PC-3 (cell line): Measurements from ENCODE around the gene CNRIP1. TPM values are rescaled to one million over a fixed set of nuclear protein-coding genes. Genes with fewer than 3 reads are reported as not detected.
A peak's percentile ranks its signal among the peaks of the same experiment; 100 is the strongest.

Source experiments
- ATAC-seq: fragments of 200-7000 bp; cut with Tn5 transposase; 2 replicates; pipeline ENCODE4 v1.9.1; 2020; ENCODE audit warnings: mild to moderate bottlenecking, moderate library complexity
- BruUV-seq: library from RNA; stranded (reverse); fragments of 400-500 nt; replicated peaks from 2 replicates; lab custom pipeline; 2021; lab: Mats Ljungman, UMichigan
- CTCF ChIA-PET: fragments of 300-600 bp; sonication (Branson Sonifier 250); formaldehyde crosslinking; loops from one replicate; lab custom pipeline; 2022; ENCODE audit warnings: antibody characterized with exemption; lab: Charles Lee
- POLR2A ChIA-PET: fragments of 300-600 bp; sonication (Branson Sonifier 250); formaldehyde crosslinking; loops from one replicate; lab custom pipeline; 2022; ENCODE audit warnings: antibody characterized with exemption; ENCODE audit not compliant: unreplicated experiment; lab: Charles Lee
- DNase-seq: peaks from one replicate; pipeline ENCODE4 v3.0.0-alpha.2; 2015
- H2AFZ ChIP-seq: fragments of 300-600 bp; sonication (generic); 2 replicates; pipeline ENCODE4 v1.6.0; 2016; ENCODE audit warnings: antibody characterized with exemption, low read length
- H3F3A ChIP-seq: fragments of 300-600 bp; sonication (generic); one replicate; pipeline ENCODE4 v1.6.0; 2017; ENCODE audit warnings: antibody characterized with exemption, low read length, control low read depth, mild to moderate bottlenecking; ENCODE audit not compliant: unreplicated experiment
- H3K27ac ChIP-seq: fragments of 300-600 bp; sonication (generic); 2 replicates; pipeline ENCODE4 v1.5.1; 2016; ENCODE audit warnings: mild to moderate bottlenecking, low read length
- H3K27me3 ChIP-seq: fragments of 300-600 bp; sonication (generic); 2 replicates; pipeline ENCODE4 v1.6.1; 2016; ENCODE audit warnings: low read length, mixed read lengths
- H3K36me3 ChIP-seq: fragments of 300-600 bp; sonication (generic); 2 replicates; pipeline ENCODE4 v1.6.1; 2016; ENCODE audit warnings: low read depth, mixed run types, low read length, mixed read lengths
- H3K4me1 ChIP-seq: fragments of 300-600 bp; sonication (generic); 2 replicates; pipeline ENCODE4 v1.5.1; 2016; ENCODE audit warnings: low read length; ENCODE audit not compliant: insufficient read depth
- H3K4me2 ChIP-seq: fragments of 300-600 bp; sonication (generic); 2 replicates; pipeline ENCODE4 v1.6.0; 2016; ENCODE audit warnings: low read length
- H3K4me3 ChIP-seq: fragments of 300-600 bp; sonication (generic); 2 replicates; pipeline ENCODE4 v1.5.1; 2016; ENCODE audit warnings: mild to moderate bottlenecking, low read length, mixed read lengths
- H3K79me2 ChIP-seq: fragments of 300-600 bp; sonication (generic); 2 replicates; pipeline ENCODE4 v1.6.1; 2017; ENCODE audit warnings: low read length, mixed read lengths
- H3K9ac ChIP-seq: fragments of 300-600 bp; sonication (generic); 2 replicates; pipeline ENCODE4 v1.6.0; 2016; ENCODE audit warnings: mild to moderate bottlenecking, low read length
- H3K9me2 ChIP-seq: fragments of 300-600 bp; sonication (generic); replicated peaks from 2 replicates; pipeline ENCODE4 v1.6.1; 2016; ENCODE audit warnings: mixed run types, low read length, mixed read lengths
- H3K9me3 ChIP-seq: fragments of 300-600 bp; sonication (generic); 2 replicates; pipeline ENCODE4 v1.6.1; 2016; ENCODE audit warnings: low read length, mixed read lengths
- H4K20me1 ChIP-seq: fragments of 300-600 bp; sonication (generic); 2 replicates; pipeline ENCODE4 v1.6.1; 2016; ENCODE audit warnings: low read length, mixed read lengths
- CTCF ChIP-seq: fragments of 300-600 bp; sonication (generic); conservative IDR thresholded peaks from 2 replicates; pipeline ENCODE4 v1.5.1; 2017; ENCODE audit warnings: antibody characterized with exemption, low read depth, mild to moderate bottlenecking, low read length
- EZH2 ChIP-seq: fragments of 300-600 bp; sonication (generic); IDR thresholded peaks from one replicate; pipeline ENCODE4 v1.6.1; 2017; ENCODE audit warnings: antibody characterized with exemption, mild to moderate bottlenecking, low read length; ENCODE audit not compliant: unreplicated experiment
- EZH2phosphoT487 ChIP-seq: fragments of 300-600 bp; sonication (generic); IDR thresholded peaks from 2 replicates; pipeline ENCODE4 v1.6.1; 2018; ENCODE audit warnings: mild to moderate bottlenecking, antibody characterized with exemption, low read length, borderline replicate concordance
- intact Hi-C: fragments of 100-400 bp; cut with micrococcal nuclease; formaldehyde crosslinking; loops from 2 replicates; pipeline ENCODE4 v1.9.0; 2023
- total RNA-seq: library from RNA; depleted of rRNA; stranded (reverse); fragments of >200 nt; gene quantifications from 2 replicates; pipeline ENCODE4 v1.2.3, GENCODE V29; 2014

Gene CNRIP1
- total RNA-seq, 1 experiment from 2014 or later: 11.7 TPM

- intact Hi-C loops: no loop called here
- no peaks in the 10 kb centered on the region for H3K9me2 ChIP-seq
- H3K79me2 ChIP-seq: no peaks in the 10 kb centered on the region
- ChIA-PET POLR2A (no interaction called here), CTCF (no interaction called here)
- no TSS peak for BruUV-seq
- DNase-seq: no peak
- no peaks in the 10 kb centered on the region for H4K20me1 ChIP-seq
- no peak overlapping the region for H2AFZ ChIP-seq
- no peaks in the 10 kb centered on the region for H3K4me1 ChIP-seq
- TF ChIP-seq EZH2 (no peak), EZH2phosphoT487 (no peak), CTCF (no peak)
- no peak overlapping the region for H3K4me3 ChIP-seq
- H3K4me2 ChIP-seq: no peak overlapping the region
- no peaks in the 10 kb centered on the region for H3K27me3 ChIP-seq
- H3F3A ChIP-seq: no peaks in the 10 kb centered on the region
- H3K27ac ChIP-seq: no peak overlapping the region
- ATAC-seq: no peak
- no peak overlapping the region for H3K9ac ChIP-seq
- no peaks in the 10 kb centered on the region for H3K36me3 ChIP-seq
- no peaks in the 10 kb centered on the region for H3K9me3 ChIP-seq
Observed at GRCh38 chr2:68295516-68295915, 24.2 kb downstream of the CNRIP1 start.

- no TSS peak for BruUV-seq
- H3K4me1 ChIP-seq: no peaks in the 10 kb centered on the region
- H3K27me3 ChIP-seq: no peaks in the 10 kb centered on the region
- ChIA-PET CTCF (no interaction called here), POLR2A (no interaction called here)
- TF ChIP-seq EZH2phosphoT487 (no peak), CTCF (no peak), EZH2 (no peak)
- no peaks in the 10 kb centered on the region for H3K9me2 ChIP-seq
- H2AFZ ChIP-seq: no peak overlapping the region
- no peak overlapping the region for H3K4me3 ChIP-seq
- H3K79me2 ChIP-seq: no peaks in the 10 kb centered on the region
- no peak overlapping the region for H3K4me2 ChIP-seq
- no peak overlapping the region for H3K9ac ChIP-seq
- H3K27ac ChIP-seq: no peak overlapping the region
- intact Hi-C loops: loop anchor here (5.0 kb wide), 1 partner anchor 147 kb away; no protein-coding TSS in a partner anchor
- no peaks in the 10 kb centered on the region for H3K36me3 ChIP-seq
- ATAC-seq: no peak
- no peak for DNase-seq
- H4K20me1 ChIP-seq: no peaks in the 10 kb centered on the region
- H3F3A ChIP-seq: no peaks in the 10 kb centered on the region
- no peaks in the 10 kb centered on the region for H3K9me3 ChIP-seq
Observed at GRCh38 chr2:68294913-68295312, 24.8 kb downstream of the CNRIP1 start.

GRCh38 chr2:68294187-68294586 is 25.6 kb downstream of the CNRIP1 start:
- Histone ChIP-seq H3K27me3 (no peaks in the 10 kb centered on the region), H3K9ac (no peak overlapping the region), H3K9me2 (no peaks in the 10 kb centered on the region), H3K4me3 (no peak overlapping the region), H3K36me3 (no peaks in the 10 kb centered on the region), H2AFZ (no peak overlapping the region), H3K9me3 (no peaks in the 10 kb centered on the region), H3K4me1 (no peaks in the 10 kb centered on the region), H3K27ac (no peak overlapping the region), H3F3A (no peaks in the 10 kb centered on the region), H3K79me2 (no peaks in the 10 kb centered on the region), H3K4me2 (no peak overlapping the region), H4K20me1 (no peaks in the 10 kb centered on the region)
- ATAC-seq: no peak; the same call in 1 of the 2 replicates
- ChIA-PET CTCF (interaction anchor here (0.5 kb wide), 1 partner anchor 165 kb away, joined by 4 read pairs; no protein-coding TSS in a partner anchor), POLR2A (no interaction called here)
- intact Hi-C loops: loop anchor here (5.0 kb wide), 1 partner anchor 148 kb away; no protein-coding TSS in a partner anchor
- no peak for TF ChIP-seq EZH2phosphoT487
- peak; percentile 24 for TF ChIP-seq CTCF
- DNase-seq: no peak
- no TSS peak for BruUV-seq
